EL (cell line): Measurements from ENCODE around the gene MS4A15.
"Not testable (repeated sequence)": the region's sequence is repeated elsewhere in the genome, so short reads cannot be mapped to it uniquely, and the experiment has no call there.

Source experiments
- DNase-seq: peaks from one replicate; pipeline ENCODE4 v3.0.0-alpha.2; 2016

The MS4A15 gene, protein sequence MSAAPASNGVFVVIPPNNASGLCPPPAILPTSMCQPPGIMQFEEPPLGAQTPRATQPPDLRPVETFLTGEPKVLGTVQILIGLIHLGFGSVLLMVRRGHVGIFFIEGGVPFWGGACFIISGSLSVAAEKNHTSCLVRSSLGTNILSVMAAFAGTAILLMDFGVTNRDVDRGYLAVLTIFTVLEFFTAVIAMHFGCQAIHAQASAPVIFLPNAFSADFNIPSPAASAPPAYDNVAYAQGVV

DNA sequence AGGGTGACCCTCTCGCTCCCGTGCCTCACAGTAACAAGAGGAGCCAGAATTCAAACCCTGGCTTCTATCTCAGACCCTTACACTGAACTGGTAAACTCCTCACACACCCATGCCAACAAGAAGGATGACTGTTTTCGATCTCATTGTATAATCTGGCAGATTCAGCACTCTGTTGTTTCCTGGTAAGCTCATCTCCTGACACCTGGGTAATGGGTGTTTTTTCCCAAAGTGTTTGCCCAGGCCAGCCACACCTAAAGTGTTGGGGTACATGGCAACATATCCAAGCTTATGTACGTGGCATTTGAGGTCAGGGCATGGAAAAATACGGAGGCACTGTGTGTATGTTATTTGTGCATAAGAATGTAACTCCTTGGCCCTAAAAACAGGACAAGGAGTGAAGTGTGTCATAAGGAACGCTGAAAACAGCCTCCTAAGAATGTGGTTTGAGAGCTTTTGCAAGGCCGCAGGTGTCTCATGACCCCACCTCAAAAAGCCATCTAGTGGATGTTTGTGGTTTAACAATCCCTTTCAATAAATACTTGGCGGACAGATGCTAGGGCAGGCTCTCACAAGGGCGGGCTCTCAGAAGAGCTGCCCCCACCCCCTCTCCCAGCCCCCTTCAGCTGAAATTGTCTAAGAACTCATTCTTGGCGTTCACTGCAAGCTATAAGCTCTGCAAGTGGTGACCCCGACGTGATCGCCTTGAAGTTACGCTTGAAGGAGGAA, at the start of gene MS4A15:
Gene MS4A15 (plus strand): TSS at position 561 of the 726 bp plus-strand sequence. CDS start 6,867 bp downstream, outside the sequence.
- peak; percentile 10 for DNase-seq

DNA sequence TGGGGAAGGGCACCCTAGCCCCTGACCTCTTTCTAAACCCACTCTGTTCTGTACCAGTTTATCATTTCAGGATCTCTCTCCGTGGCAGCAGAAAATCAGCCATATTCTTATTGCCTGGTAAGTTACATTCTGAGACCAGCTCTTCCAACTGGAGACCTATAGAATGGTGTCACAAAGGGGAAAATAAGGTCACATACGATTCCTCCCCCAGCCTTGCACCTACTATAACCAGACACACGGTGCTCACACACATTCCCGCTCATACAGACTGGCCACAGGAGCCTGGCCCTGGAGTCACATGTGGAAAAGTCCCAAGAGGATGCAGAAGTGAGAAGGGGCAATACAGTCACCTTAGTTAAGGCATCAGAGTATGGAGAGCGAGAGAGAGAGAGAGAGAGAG, 49.7 kb upstream of the MS4A15 start:
- DNase-seq = no peak

DNA sequence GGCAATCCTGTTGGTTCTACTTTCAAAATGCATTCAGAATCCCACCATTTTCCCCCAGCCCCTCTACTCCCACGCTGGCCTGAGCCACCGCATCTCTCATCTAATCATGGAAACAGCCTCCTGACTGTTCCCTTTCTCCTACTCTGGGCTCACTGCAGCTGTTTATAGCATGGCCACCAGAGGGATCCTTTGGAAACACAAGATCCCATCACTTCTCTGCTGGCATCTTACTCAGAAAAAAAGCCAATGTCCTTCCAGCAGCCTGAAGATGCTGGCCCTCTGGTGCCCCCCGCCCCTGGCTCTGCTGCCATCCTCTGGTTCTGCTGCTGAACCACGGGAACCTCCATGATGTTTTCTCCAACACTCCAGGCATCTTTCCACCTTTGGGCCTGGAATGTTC, 46.2 kb upstream of the MS4A15 start:
- no peak for DNase-seq

DNA sequence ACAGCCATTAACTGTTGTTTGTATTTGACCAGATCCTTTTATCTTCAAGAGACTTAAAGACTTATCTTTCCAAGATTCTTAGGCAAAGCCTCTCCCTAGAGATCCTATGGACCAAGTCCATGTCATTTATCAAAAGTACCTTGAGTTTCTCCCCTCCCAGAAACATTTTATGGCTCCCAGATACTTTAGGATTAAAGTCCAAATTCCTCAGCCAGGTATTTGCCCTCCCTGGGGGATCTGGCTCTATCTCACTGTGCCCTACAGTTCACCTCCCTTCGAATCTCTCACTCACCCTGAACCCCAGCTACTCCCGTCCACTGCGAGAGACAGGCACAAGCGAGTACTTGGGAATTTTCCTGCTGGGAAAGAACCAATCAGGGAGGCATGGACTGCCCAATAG, 45.4 kb upstream of the MS4A15 start:
- DNase-seq = no peak

DNA sequence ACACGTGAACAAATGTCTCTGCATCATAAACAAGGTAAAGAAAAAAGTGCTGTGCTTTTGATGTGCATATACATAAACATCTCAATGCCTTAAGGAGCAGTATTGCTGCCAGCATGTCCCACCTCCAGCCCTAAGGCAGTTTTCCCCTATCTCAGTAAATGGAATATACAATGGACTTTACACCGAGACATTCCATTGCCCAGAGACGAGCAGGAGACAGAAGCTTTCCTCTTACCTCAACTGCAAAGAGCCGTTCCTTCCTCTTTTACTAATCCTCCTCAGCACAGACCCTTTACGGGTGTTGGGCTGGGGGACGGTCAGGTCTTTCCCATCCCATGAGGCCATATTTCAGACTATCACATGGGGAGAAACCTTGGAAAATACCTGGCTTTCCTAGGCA, 43.2 kb upstream of the MS4A15 start:
- not testable (repeated sequence) for DNase-seq

DNA sequence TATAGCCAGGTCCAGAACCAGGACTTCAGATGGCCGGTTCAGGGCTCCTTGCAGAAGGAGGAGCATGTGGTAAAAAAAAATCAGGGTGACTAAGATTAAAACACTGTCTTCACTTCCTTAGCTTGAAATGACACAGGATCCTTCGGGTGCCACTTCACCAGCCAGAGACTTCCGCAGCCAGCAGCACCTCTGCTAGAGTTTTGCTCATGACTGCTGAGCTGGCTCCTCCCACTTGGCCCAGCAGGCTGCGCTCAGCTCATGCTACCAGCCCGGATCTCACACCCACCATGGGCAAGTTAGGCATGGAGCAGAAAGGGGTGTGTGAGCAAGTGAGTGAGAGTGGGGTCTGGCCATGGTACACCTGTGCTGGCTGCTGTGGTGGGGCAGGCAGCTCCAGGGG, 38.7 kb upstream of the MS4A15 start:
- DNase-seq = no peak

DNA sequence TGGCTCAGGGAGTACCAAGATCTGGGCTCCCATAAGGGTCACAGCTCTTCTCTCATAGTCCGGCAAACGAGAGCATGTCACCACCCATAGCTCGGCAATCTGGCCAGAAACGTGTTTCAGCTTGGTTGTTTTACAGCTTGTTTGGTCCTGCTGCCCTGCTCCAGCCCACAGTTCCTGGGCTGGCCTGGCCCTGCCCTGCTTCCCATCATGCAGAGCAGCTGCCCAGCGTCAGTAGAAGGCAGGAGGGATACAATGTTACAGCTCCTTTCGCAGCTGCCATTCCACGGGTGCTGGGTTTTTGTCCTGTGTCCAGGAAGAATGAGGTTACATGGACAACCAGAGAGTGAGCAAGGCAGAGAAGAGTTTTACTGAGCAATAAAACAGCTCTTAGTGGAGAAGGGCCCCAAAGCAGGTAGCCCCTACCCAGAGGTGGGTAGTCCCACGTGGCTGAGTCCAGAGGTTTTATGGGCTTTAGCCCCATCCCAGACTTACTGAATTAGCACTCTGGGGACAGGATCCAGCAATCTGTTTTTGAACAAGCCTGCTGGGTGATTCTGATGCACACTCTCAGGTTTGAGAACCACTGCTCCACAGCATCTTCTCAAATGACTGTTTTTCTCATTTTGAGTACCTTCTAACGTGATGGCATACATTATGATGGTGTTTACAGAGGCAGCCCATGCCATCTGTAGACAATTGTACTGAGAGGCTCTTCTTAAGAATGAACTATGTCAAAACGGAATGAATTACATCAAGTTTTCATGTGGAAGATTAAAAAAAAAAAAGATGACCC, 37.9 kb upstream of the MS4A15 start:
- DNase-seq = no peak

DNA sequence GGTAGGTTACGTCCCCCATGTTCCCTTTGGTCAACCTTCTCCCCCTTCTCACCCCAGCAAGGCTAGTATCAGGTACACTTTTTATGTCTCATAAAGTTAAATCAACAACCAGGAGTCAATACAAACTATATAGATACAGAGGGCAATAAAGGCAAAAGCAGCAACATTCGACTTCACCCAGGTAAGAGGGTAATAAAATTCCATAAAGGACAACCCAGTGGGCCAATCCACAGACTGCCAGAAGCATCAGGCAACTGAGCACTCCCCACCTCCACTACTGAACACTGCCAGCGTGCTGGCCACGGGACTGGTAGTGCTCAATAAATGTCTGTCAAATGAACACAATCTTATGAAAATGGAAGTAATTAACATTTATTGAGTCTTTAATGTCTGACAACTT, 37.3 kb upstream of the MS4A15 start:
- DNase-seq = no peak

DNA sequence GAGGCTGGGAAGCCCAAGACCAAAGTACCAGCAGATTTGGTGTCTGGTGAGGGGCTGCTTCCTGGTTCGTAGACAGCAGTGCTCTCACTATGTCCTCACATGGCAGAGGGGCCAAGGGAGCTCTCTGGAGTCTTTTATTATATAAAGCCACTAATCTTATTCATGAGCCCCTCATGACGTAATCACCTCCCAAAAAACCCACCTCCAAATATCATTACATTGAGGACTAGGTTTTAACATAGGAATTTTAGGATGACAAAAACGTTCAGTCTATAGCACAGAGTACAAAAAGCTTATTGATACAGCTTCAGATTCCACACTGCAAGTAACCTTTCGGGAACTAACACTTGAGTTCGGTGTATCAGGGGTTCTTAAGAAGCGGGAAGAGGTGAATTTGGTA, 36.2 kb upstream of the MS4A15 start:
- no peak for DNase-seq

DNA sequence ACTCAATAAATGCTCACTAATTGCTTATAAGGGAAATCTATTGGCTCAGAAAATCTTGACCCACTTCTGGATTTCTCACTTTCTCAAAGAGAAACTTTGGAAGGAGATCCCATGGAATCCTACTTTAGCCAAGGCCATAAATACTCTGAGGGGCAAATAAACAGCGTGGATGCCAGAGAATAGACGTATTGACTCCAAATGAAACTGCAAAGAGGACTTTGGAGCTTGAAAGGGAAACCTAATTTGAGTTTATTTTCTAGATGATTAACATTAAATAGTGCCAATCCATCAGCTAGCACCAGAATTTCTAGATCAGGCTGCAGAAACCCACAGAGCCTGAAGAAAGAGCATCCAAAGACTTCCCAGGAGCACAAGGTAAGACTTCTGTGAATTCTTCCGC, 32.2 kb upstream of the MS4A15 start, which contains the start of gene MS4A18:
Gene MS4A18 (plus strand): TSS at position 301 of the 400 bp plus-strand sequence.
- no peak for DNase-seq

DNA sequence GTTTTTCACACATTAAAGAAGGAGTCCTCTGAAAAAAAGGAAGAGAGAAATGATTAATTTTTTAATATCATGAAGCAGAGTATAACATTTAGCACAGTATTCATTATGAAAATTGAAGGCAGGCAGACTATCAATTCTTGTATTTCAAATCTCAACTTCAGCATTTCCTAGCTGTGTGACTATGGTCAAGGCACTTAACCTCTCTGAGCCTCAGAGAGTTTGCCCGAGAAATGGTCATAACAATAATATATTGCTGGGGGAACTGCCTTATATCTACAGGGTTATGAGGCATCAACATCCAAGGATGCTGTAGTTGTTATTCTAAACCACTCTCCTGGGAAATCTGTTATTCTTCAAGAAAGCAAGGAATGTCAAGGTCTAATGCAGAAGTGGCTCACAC, 31.1 kb upstream of the MS4A15 start:
- no peak for DNase-seq

DNA sequence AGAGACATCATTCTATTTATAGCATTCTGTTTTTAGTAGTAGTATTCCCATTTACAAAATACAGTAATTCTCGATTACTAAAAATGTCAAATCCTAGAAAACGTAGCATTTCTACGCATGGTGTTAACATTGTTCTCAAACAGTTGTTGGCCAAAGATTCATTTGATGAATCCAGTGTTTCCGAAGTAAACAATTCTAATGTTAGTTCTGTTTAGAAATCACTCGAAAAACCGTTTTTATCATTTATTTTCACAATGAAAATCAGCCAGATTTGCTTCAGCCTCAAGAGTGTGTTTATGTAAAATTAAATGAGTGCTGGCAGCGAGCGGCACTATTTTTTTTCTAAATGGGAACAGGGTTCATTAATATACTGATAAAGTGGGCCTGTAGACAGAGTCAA, 25.1 kb upstream of the MS4A15 start:
- no peak for DNase-seq

DNA sequence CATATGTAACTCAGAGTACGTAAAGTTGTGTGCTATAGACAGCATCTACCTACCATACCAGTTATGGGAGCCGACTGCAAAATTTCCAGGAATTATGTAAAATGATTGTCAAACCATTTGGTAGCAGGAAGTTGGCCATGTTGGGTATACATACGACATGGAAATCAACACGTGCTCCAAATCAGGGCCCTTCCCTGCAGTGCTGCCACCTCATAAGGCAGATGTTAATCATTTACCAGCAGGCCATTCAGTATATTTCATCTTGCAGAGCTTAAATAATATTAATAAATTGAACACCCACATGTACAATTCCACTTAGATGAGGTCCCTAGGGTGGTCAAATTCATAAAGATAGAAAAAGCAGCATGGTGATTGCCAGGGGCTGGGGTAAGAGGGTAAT, 22.4 kb upstream of the MS4A15 start:
- DNase-seq = no peak

DNA sequence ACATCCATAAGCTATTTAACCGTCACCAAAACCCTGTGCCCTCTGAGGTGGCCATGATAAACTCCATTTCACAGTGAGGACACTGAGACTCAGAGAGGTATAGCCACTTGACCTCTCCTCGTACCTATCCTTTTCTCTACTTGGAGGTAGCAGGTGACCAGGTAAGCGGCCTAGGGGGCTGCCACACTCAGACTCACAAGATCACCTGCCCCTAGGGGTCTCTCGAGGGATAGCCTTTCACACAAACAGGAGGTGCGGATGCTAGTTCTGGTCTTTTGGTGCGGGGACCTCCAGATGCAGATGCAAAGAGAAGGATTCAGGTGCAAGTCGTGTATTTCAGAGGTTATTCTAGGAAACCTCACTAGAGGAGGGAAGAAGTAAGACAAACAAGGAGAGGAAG, 17.6 kb upstream of the MS4A15 start:
- DNase-seq = no peak

DNA sequence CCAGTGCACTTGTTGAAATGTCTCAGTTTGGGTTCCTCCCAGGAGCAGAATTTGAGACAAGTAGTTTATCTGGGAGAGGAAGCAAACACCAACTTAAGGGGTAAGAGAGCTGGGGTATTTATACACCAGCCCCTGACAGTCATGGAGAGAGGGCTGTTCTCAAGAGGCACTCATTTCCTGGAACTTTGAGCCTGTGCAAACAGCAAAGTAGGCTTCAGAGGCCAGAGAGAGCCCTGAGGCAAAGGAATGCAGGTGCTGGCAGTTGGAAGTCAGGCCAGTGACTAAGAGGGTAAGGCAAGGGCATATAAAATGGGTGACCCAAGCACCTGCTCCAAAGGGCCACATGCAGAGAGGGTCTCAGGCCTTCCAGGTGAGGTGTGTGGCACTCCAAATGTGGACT, 16.1 kb upstream of the MS4A15 start:
- no peak for DNase-seq

DNA sequence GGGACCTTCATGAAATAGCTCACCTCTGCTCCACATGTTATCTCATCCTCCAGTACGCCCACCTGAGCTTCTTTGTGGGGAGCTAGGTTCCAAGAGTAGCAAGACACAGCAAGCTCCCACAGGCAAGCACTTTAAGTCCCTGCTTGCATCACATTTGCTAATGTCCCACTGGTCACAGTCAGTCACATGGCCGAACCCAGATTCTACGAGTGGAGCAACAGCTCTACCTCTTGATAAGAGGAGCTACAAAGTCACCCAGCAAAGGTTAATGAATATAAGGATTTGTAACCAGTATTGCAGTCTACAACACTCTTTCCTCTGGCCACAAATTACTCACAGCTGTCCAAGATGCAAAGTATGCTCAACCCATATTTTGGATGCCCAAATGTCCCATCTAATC, 15.2 kb upstream of the MS4A15 start:
- DNase-seq = no peak

DNA sequence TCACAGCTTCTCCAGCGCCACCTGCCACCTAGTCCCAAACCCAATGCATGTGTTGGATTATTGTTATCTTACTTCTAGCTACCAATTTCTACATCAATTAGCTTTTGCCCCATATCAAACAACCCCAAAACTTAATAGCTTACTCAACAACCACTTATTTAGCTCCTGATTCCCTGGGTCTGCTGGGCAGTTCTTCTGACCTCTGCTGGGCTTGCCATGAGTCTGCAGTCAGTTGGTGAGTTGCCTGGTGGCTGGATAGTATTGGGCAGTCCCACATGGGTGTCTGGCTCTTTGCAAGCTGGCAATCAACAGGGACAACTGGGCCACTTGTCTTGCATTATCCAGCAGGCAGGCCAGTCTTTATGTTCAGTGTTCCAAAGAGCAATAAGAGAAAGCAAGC, 13.6 kb upstream of the MS4A15 start:
- DNase-seq = no peak

DNA sequence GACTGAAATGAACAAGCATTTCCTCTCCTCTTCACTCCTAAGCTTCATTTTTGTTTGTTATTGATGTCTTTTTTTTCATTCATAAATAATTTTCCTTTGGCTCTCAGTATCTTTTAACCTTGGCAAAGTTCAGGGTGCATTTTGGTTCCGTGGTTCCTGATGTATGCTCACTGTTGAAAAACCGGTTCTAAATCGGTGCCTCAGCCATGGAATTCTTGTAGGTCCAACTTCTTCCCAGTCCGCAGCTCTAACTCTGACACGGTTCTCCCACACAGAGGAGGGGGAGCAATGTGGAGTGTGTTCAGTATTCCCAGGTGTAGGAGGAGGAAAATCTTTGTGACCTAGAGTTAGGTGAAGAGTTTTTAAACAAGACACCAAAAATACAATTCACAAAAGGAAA, 12.6 kb upstream of the MS4A15 start:
- no peak for DNase-seq

DNA sequence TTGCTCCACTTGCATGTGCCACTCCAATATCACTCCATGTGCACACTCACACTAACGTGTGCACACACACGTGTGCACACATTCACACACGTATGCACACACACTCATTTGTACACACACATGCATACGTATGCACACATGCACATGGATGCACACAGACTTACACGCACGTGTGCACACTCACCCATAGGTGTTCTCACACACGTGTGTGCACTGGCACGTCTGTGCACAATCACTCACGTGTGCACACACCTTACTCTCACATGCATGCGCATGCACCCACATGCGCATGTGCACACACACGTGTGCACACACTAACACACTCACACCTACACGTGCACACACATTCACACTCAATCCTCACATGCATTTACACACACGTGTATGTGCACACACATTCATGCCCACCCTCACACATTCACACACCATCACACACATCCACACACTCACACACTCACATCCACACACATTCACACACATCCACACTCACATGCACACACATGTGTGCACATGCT, 9.3 kb upstream of the MS4A15 start:
- no peak for DNase-seq

DNA sequence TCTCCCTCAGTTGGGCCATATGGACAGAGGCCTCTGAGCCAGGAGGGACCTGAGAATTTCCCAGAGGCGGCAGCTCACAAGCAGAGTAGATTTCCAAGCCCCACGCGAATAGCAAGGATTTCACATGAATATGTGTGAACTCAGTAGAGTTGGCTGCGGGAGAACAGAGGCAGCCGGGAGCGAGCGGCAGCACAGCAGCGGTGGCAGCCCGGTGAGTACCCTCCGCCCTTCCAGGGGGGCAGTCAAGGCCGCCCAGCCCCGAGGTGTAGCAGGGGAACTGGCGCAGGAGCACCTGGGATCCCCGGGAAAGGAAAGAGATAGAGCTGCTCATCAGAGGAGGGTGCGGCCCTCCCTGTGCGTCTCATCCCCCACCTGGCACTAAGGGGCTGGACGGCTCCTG, 8.4 kb upstream of the MS4A15 start:
- no peak for DNase-seq

DNA sequence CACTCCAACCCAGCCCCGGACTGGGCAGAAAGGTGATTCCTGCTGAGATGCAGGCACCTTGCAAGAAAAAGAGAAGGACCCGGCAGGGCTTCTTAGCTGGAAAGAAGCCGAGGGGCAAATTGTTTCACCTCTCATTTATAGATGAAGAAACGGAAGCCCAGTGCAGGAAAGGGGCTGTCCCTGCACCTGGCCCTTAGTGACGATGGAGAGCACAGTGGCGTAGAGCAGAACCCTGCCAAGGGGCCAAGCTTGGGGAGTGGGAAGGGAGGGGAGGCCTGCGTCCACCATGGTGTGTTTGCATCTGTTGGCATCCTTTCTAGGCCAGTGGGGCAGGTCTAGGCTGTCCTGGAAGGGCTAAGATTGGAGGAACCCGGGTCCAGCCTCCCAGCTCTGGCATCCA, 7.8 kb upstream of the MS4A15 start:
- DNase-seq = no peak

DNA sequence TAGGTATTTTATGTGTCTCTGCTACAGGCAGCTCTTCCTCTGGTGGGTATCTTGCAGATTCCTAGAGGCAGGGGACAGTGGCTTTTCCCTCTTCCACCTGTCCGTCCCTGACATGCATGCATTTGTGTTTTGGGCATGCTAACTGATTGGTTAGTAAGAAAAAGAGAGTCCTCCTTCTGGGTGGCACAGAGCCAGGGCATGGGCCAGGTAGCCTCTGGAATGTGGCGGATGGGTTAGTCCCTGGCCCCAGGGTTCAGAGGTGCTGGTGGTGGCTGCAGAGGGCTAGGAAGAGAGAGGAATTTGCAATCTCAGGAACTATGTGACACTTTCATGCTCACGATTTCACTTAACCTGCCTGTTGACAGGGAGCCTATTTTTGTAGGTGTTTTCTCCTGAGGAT, 5.8 kb upstream of the MS4A15 start:
- no peak for DNase-seq

DNA sequence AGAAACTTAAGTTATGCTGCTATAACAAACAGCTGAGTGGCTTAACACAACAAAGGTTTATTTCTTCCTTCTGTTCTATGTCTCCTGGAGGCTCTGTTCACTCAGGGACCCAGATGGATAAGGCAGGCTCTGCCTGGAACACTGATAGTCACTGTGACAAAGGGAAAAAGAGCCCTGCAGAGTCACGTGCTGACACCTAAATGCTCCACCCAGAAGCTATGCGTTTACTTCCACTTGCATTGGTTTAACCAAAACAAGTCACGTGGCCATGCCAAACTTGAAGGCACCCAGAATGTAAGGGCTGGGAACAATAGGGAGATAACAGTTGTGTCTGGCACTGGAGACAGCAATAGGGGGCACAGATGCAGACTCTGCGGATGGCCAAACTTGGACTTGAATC, 3.4 kb upstream of the MS4A15 start:
- no peak for DNase-seq

DNA sequence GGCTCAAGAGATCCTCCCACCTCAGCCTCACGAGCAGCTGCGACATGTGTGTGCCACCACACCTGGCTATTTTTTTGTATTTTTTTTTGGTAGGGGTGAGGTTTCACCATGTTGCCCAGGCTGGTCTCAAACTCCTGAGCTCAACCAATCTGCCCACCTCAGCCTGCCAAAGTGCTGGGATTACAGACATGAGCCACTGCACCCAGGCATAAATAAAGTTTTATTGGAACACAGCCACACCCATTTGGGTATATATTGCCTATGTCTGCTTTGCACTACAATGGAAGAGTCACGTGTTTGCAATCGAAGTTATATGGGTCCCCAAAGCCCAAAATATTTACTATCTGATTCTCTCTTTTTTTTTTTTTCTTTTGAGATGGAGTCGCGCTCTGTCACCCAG, 1.8 kb upstream of the MS4A15 start:
- DNase-seq = no peak
